Measurements from ENCODE around the gene DCLRE1A. TPM values are rescaled to one million over a fixed set of nuclear protein-coding genes. Genes with fewer than 3 reads are reported as not detected.

Gene DCLRE1A
- total RNA-seq, 1 donor from 2014 or later: 5.7 TPM

GRCh38 chr10:113894581-113894980 lies 40.7 kb upstream of the DCLRE1A start:
- no peak overlapping the region for H3K27ac Mint-ChIP-seq (ENCODE audit: unreplicated experiment)
- no peak for DNase-seq (ENCODE audit: low spot score)
- TF ChIP-seq CTCF (IDR thresholded peaks at IDR 0.05): no peak
- peaks cover 3% of the 10 kb centered on the region for H3K36me3 Mint-ChIP-seq (ENCODE audit: low read depth)
- no peak overlapping the region for H3K4me3 Mint-ChIP-seq (ENCODE audit: unreplicated experiment)
- H3K27me3 Mint-ChIP-seq (ENCODE audit: low read depth): no peaks in the 10 kb centered on the region
- H3K9me3 Mint-ChIP-seq (ENCODE audit: low read depth): no peaks in the 10 kb centered on the region
- peaks cover 68% of the 10 kb centered on the region for H3K4me1 Mint-ChIP-seq (ENCODE audit: low read depth)

- no peaks in the 10 kb centered on the region for H3K9me3 Mint-ChIP-seq (ENCODE audit: low read depth)
- TF ChIP-seq CTCF (IDR thresholded peaks at IDR 0.05): no peak
- peaks cover 63% of the 10 kb centered on the region for H3K4me1 Mint-ChIP-seq (ENCODE audit: low read depth)
- H3K27ac Mint-ChIP-seq (ENCODE audit: unreplicated experiment): peak overlapping the region; percentile 14
- peaks cover 3% of the 10 kb centered on the region for H3K36me3 Mint-ChIP-seq (ENCODE audit: low read depth)
- DNase-seq (ENCODE audit: low spot score): no peak
- H3K27me3 Mint-ChIP-seq (ENCODE audit: low read depth): no peaks in the 10 kb centered on the region
- no peak overlapping the region for H3K4me3 Mint-ChIP-seq (ENCODE audit: unreplicated experiment)
Measured at GRCh38 chr10:113893570-113893969, 39.7 kb upstream of the DCLRE1A start.

DNA sequence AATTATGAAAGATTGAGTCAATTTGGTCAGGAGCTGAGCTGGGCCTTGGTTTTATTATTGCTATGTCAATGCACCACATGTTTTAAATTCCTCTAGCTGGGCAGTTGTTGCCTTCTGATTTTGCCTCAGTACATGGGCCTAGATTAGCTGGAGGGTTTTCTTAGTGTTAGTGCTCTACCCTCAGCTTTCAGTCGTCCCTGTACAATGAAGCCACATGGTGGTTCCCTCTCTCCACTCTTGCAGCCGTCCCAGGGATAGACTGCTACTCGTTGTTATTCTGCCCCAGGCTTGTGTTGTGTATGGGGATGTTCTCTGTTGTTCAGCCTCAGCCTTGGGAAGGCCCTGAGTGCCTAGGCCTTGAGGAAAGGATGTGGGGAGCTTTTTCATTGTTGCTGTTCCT lies 37.6 kb upstream of the DCLRE1A start:
- no peaks in the 10 kb centered on the region for H3K27me3 Mint-ChIP-seq (ENCODE audit: low read depth)
- peak overlapping the region; percentile 64 for H3K27ac Mint-ChIP-seq (ENCODE audit: unreplicated experiment)
- peaks cover 51% of the 10 kb centered on the region for H3K4me1 Mint-ChIP-seq (ENCODE audit: low read depth)

DNA sequence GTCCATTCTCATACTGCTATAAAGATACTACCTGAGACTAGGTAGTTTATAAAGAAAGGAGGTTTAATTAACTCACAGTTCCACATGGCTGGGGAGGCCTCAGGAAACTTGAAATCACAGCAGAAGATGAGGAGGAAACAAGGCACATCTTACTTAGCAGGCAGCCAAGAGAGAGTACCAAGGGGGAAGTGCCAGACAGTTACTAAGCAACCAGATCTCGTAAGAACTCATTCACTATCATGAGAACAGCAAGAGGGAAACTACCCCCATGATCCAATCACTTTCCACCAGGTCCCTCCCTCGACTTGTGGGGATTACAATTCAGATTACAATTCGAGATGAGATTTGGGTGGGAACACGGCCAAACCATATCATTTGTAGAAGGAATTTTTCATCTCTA lies 36.9 kb upstream of the DCLRE1A start:
- H3K4me1 Mint-ChIP-seq (ENCODE audit: low read depth): peaks cover 51% of the 10 kb centered on the region
- peaks cover 15% of the 10 kb centered on the region for H3K36me3 Mint-ChIP-seq (ENCODE audit: low read depth)
- H3K4me3 Mint-ChIP-seq (ENCODE audit: unreplicated experiment): no peak overlapping the region
- TF ChIP-seq CTCF (IDR thresholded peaks at IDR 0.05): no peak
- H3K9me3 Mint-ChIP-seq (ENCODE audit: low read depth): no peaks in the 10 kb centered on the region
- no peaks in the 10 kb centered on the region for H3K27me3 Mint-ChIP-seq (ENCODE audit: low read depth)
- DNase-seq (ENCODE audit: low spot score): no peak
- H3K27ac Mint-ChIP-seq (ENCODE audit: unreplicated experiment): peak overlapping the region; percentile 68

More for the DNA sequence above, 37.6 kb upstream of the DCLRE1A start:
- DNase-seq (ENCODE audit: low spot score): no peak
- TF ChIP-seq CTCF (IDR thresholded peaks at IDR 0.05): peak; percentile 45
- Mint-ChIP-seq H3K36me3 (ENCODE audit: low read depth) (peaks cover 9% of the 10 kb centered on the region), H3K4me3 (ENCODE audit: unreplicated experiment) (no peak overlapping the region), H3K9me3 (ENCODE audit: low read depth) (no peaks in the 10 kb centered on the region)

DNA sequence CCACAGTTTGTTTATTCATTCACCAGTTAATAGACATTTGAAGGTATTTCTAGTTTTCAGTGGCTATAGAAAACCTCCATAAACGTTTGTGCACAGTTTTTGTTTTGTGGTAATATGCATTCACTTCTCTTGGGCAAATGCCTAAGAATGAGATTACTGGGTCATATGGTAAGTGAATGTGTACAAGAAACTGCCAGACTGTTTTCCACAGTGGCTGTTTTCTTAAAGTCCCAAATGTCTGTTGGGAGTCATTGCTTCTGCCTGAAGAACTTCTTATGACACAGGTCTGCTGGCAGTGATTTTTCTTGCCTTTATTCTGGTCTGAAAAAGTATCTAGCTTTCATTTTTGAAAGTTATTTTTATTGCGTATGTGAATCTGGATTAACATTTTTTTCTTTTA lies 36.0 kb upstream of the DCLRE1A start:
- Mint-ChIP-seq H3K27me3 (ENCODE audit: low read depth) (no peaks in the 10 kb centered on the region), H3K4me1 (ENCODE audit: low read depth) (peaks cover 43% of the 10 kb centered on the region), H3K9me3 (ENCODE audit: low read depth) (no peaks in the 10 kb centered on the region), H3K27ac (ENCODE audit: unreplicated experiment) (no peak overlapping the region), H3K36me3 (ENCODE audit: low read depth) (peaks cover 16% of the 10 kb centered on the region), H3K4me3 (ENCODE audit: unreplicated experiment) (no peak overlapping the region)
- DNase-seq (ENCODE audit: low spot score): no peak
- TF ChIP-seq CTCF (IDR thresholded peaks at IDR 0.05): no peak

Measured in chondrocyte (in vitro differentiated cells).